Activated B cell treated with CpG ODN at 0.5 μM for 24 hours (primary cell): ENCODE data around the gene S100Z. TPM values are rescaled to one million over a fixed set of nuclear protein-coding genes. Genes with fewer than 3 reads are reported as not detected.

Experiments used
- ATAC-seq: fragments of 200-7000 bp; cut with Tn5 transposase; one replicate; pipeline ENCODE4 v1.10.0; 2021; ENCODE audit warnings: low read depth, mild to moderate bottlenecking, moderate library complexity
- CTCF ChIA-PET: fragments of 350-600 bp; sonication (Branson Sonifier 250); formaldehyde crosslinking; loops from one replicate; lab custom pipeline; 2021; ENCODE audit warnings: antibody characterized with exemption; lab: Charles Lee
- POLR2A ChIA-PET: fragments of 350-600 bp; sonication (Branson Sonifier 250); formaldehyde crosslinking; loops from one replicate; lab custom pipeline; 2021; ENCODE audit warnings: antibody characterized with exemption; lab: Charles Lee
- DNase-seq: peaks from one replicate; pipeline ENCODE4 v3.0.0; 2022
- H3K27ac Mint-ChIP-seq: one replicate; pipeline ENCODE4 v1.8.0; 2020; ENCODE audit warnings: mixed read lengths
- H3K27me3 Mint-ChIP-seq: one replicate; pipeline ENCODE4 v1.8.0; 2021; ENCODE audit warnings: mixed read lengths
- H3K36me3 Mint-ChIP-seq: one replicate; pipeline ENCODE4 v1.8.0; 2021; ENCODE audit warnings: low read depth, mixed read lengths
- H3K4me1 Mint-ChIP-seq: one replicate; pipeline ENCODE4 v1.8.0; 2021; ENCODE audit warnings: mixed read lengths
- H3K4me3 Mint-ChIP-seq: one replicate; pipeline ENCODE4 v1.8.0; 2020; ENCODE audit warnings: mild to moderate bottlenecking, mixed read lengths
- H3K9me3 Mint-ChIP-seq: one replicate; pipeline ENCODE4 v1.8.0; 2020; ENCODE audit warnings: mixed read lengths
- intact Hi-C: fragments of 100-400 bp; cut with micrococcal nuclease; formaldehyde crosslinking; loops from one replicate; pipeline ENCODE4 v1.15.1; 2024
- total RNA-seq: library from RNA; stranded (reverse); gene quantifications from 2 replicates; pipeline ENCODE4 v1.2.3, GENCODE V29; 2022
- TF ChIP-seq, protein P1 (sequence below): fragments of 200-600 bp; IDR thresholded peaks from one replicate; pipeline ENCODE4 v1.8.0; 2022; ENCODE audit warnings: antibody characterized with exemption, mild to moderate bottlenecking

Gene S100Z
- total RNA-seq, 1 donor from 2014 or later, result not detected

DNA sequence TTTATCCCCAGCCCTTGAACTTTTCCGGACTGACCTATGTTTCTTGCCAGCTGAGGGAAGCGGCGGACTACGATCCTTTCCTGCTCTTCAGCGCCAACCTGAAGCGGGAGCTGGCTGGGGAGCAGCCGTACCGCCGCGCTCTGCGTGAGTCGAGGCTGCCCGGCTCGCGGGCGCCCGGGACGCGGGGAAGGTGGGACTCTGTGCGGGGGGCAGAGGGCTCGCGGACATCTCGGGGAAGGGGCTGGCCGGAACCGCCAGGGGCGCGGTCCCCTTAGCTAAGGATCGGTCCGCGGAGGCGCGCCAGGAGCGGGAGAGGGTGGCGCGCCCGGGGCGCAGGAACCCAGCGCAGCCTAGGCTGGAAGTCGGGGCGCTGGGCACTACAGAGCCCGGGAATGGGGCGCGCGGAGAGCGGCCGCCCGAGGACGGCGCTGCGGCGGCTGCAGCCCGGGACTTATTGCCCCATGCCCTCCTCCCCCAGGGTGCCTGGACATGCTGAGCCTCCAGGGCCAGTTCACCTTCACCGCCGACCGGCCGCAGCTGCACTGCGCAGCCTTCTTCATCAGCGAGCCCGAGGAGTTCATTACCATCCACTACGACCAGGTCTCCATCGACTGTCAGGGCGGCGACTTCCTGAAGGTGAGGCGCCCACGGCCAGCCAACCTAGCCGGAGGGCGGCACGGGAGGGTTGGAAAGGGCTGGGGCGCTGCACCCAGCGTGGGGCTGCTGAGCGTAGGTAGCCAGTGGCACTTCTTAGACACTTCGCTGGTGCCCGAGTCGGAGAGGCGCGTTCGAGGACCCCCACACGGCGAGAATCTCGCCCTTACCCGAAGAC is 104.0 kb downstream of the S100Z start:
- intact Hi-C loops, result no loop called here
- POLR2A ChIA-PET, result no interaction called here
- Mint-ChIP-seq H3K4me3 (no peak overlapping the region), H3K36me3 (no peaks in the 10 kb centered on the region), H3K27me3 (peaks cover 33% of the 10 kb centered on the region), H3K27ac (no peak overlapping the region), H3K9me3 (peaks cover under 1% of the 10 kb centered on the region), H3K4me1 (peaks cover 11% of the 10 kb centered on the region)
- CTCF ChIA-PET, result no interaction called here
- ATAC-seq (no peak), DNase-seq (no peak)
- TF ChIP-seq, protein P1, sequence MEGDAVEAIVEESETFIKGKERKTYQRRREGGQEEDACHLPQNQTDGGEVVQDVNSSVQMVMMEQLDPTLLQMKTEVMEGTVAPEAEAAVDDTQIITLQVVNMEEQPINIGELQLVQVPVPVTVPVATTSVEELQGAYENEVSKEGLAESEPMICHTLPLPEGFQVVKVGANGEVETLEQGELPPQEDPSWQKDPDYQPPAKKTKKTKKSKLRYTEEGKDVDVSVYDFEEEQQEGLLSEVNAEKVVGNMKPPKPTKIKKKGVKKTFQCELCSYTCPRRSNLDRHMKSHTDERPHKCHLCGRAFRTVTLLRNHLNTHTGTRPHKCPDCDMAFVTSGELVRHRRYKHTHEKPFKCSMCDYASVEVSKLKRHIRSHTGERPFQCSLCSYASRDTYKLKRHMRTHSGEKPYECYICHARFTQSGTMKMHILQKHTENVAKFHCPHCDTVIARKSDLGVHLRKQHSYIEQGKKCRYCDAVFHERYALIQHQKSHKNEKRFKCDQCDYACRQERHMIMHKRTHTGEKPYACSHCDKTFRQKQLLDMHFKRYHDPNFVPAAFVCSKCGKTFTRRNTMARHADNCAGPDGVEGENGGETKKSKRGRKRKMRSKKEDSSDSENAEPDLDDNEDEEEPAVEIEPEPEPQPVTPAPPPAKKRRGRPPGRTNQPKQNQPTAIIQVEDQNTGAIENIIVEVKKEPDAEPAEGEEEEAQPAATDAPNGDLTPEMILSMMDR, result no peak

DNA sequence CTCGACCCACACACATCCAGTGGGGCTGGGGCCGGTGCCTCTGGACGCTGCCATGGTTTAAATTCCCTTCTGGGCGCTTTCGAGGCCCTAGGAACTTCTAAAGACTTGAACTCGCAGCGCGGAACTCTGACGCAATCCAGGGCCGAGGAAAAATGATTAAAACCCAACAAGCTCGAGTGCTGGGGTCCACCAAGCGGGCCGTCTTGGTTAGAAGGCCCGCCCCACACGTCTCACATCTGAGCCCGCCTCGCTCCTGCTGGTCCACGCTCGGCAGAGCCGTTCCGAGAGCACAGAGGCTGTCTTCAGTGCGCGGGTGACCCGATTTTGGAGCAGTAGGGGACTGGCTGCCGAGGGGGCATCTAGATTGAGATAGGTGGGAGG is 104.6 kb downstream of the S100Z start:
- H3K27ac Mint-ChIP-seq, result no peak overlapping the region
- CTCF ChIA-PET, result no interaction called here
- no peaks in the 10 kb centered on the region for H3K9me3 Mint-ChIP-seq
- H3K4me3 Mint-ChIP-seq, result no peak overlapping the region
- ATAC-seq (no peak), DNase-seq (no peak)
- peaks cover 32% of the 10 kb centered on the region for H3K27me3 Mint-ChIP-seq
- POLR2A ChIA-PET, result no interaction called here
- intact Hi-C loops, result no loop called here
- H3K4me1 Mint-ChIP-seq, result peaks cover 11% of the 10 kb centered on the region
- TF ChIP-seq, protein P1, result no peak
- H3K36me3 Mint-ChIP-seq, result no peaks in the 10 kb centered on the region

DNA sequence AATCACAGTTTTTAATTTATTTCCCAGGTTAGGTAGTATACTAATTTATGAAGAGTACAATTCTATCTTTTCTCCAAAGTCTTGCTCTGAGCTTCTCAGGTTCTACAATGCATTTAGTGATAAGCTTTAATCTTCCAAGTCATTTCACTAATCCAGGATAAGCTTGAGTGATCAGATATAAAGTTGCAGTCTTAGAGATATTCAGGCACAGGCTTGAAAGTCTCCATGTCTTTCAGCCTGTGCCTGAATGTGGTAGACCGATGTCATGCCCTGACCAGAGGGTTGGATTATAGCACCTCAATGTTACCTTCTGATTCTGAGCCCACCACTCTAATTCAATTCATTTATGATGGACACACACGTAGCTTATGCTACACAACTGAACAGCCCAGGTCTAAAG is 106.2 kb downstream of the S100Z start:
- peaks cover 11% of the 10 kb centered on the region for H3K4me1 Mint-ChIP-seq
- ChIA-PET CTCF (no interaction called here), POLR2A (no interaction called here)
- no peak overlapping the region for H3K27ac Mint-ChIP-seq
- intact Hi-C loops, result no loop called here
- H3K27me3 Mint-ChIP-seq, result peaks cover 33% of the 10 kb centered on the region
- no peaks in the 10 kb centered on the region for H3K36me3 Mint-ChIP-seq
- TF ChIP-seq, protein P1, result no peak
- ATAC-seq (no peak), DNase-seq (no peak)
- H3K4me3 Mint-ChIP-seq, result no peak overlapping the region
- H3K9me3 Mint-ChIP-seq, result no peaks in the 10 kb centered on the region

DNA sequence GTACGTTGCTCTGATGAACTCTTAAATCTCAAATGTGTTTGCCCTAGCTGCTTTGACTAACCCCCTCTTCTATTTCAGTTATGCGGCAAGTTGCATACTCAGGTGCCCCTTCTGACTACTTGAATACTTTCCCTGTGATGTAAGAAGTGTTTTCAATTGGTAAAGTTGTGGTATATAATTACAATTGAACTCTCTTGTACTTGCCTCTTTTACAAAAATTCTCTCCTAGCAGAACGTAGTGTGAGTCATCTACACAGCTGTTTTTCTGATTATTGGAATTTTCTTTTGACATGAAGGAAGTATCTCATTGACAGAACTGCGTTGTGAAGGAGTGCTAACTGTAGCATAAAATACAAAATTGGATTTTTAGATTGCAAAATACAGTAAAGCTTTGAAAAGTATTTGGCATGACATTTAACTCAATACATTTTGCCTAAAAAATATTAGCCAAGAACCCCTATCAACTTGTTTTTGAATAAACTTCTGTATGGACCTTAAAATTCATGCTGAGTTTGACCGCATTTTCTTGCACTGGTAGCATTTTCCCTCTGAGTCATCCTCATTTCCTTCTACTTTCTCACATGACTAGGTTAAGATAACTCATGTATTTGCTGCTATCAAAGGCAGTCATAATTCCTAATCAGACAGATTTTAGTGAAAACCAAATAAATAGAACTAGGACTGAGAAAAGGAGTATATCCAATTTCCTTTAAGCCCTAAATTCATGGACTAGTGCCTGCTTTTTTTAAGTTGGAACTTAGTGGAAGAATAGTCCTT is 109.4 kb downstream of the S100Z start:
- ATAC-seq, result no peak
- TF ChIP-seq, protein P1, result no peak
- Mint-ChIP-seq H3K9me3 (no peaks in the 10 kb centered on the region), H3K4me1 (peaks cover 5% of the 10 kb centered on the region), H3K36me3 (no peaks in the 10 kb centered on the region), H3K27me3 (peaks cover 17% of the 10 kb centered on the region), H3K4me3 (no peak overlapping the region), H3K27ac (no peak overlapping the region)
- intact Hi-C loops, result no loop called here
- DNase-seq, result no peak
- ChIA-PET POLR2A (no interaction called here), CTCF (interaction anchor here (1.0 kb wide), 1 partner anchor 101 kb away, joined by 3 read pairs; no protein-coding TSS in a partner anchor)

DNA sequence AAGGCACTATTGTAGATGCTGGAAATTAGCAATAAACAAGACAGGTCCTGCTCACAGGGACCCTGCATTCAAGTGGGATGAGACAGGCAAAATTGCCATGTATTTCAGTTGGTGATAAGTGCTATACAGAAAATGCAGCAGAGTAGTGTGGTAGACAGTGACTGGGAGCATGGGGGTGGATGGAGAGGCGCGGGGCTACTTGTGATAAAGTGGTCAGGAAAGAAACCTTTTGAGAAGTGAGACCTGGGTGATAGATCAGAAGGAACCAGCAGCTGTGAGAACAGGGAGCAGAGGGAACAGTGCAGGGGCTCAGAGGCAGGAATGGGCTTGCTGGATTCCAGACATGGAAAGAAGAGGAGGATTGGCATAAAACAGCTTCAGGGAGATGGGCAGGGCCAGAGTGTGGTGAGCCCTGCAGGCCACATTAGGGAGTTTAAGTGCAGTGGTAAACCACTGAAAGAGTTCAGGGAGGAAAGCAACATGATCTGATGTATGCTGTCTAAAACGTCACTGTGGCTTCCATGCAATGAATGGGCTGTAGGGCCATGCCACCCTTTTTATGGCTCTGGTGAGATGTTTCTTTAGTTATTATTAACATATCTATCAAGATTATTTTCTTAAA is 110.3 kb downstream of the S100Z start:
- TF ChIP-seq, protein P1, result no peak
- no peaks in the 10 kb centered on the region for H3K9me3 Mint-ChIP-seq
- no peaks in the 10 kb centered on the region for H3K36me3 Mint-ChIP-seq
- POLR2A ChIA-PET, result no interaction called here
- CTCF ChIA-PET, result no interaction called here
- no peaks in the 10 kb centered on the region for H3K4me1 Mint-ChIP-seq
- DNase-seq (no peak), ATAC-seq (no peak)
- intact Hi-C loops, result no loop called here
- H3K27me3 Mint-ChIP-seq, result peaks cover 14% of the 10 kb centered on the region
- no peak overlapping the region for H3K27ac Mint-ChIP-seq
- no peak overlapping the region for H3K4me3 Mint-ChIP-seq
